Astrocyte of the spinal cord (primary cell): ENCODE data around the gene TMEM178A.
A peak's percentile ranks its signal among the peaks of the same experiment; 100 is the strongest.

Experiments
- DNase-seq: peaks from one replicate; pipeline ENCODE4 v3.0.0; 2011; ENCODE audit warnings: low read depth, low spot score
- H3K4me3 ChIP-seq: 2 replicates; pipeline ENCODE4 v1.5.1; 2011; ENCODE audit warnings: low read depth, mild to moderate bottlenecking, low read length, moderate library complexity
- in situ Hi-C: cut with HindIII; loops from 2 replicates; pipeline ENCODE4 v1.10.0; 2017; ENCODE audit warnings: low sequenced_read_pairs
- TF ChIP-seq, protein P1 (sequence below): IDR thresholded peaks from 2 replicates; pipeline ENCODE4 v1.5.1; 2012; ENCODE audit warnings: low read depth, mild to moderate bottlenecking, low read length, inconsistent platforms

Gene TMEM178A

GRCh38 chr2:39737661-39738060, 71.9 kb downstream of the TMEM178A start:
- peak overlapping the region; percentile 1 for H3K4me3 ChIP-seq
- in situ Hi-C loops = no loop called here
- TF ChIP-seq, protein P1, sequence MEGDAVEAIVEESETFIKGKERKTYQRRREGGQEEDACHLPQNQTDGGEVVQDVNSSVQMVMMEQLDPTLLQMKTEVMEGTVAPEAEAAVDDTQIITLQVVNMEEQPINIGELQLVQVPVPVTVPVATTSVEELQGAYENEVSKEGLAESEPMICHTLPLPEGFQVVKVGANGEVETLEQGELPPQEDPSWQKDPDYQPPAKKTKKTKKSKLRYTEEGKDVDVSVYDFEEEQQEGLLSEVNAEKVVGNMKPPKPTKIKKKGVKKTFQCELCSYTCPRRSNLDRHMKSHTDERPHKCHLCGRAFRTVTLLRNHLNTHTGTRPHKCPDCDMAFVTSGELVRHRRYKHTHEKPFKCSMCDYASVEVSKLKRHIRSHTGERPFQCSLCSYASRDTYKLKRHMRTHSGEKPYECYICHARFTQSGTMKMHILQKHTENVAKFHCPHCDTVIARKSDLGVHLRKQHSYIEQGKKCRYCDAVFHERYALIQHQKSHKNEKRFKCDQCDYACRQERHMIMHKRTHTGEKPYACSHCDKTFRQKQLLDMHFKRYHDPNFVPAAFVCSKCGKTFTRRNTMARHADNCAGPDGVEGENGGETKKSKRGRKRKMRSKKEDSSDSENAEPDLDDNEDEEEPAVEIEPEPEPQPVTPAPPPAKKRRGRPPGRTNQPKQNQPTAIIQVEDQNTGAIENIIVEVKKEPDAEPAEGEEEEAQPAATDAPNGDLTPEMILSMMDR = no peak
- DNase-seq = peak; percentile 88

DNA sequence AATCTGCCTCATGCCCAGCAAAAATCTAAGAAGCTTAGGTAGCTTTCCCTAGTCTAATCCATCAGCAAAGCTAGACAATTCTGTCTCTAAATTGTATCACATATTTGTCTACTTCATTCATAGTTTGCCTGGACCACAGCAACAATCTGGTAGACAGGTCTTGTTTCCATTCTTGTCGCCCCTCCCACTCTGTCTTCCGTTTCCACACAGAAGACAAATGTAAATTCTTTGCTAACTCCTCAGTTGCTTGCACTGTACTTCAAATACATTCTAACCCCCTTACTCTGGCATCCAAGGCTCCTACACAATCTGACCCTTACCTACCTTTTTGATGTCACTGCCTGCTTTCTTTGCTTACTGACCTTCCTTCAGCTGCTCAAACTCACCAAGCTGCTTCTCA, 73.2 kb downstream of the TMEM178A start:
- TF ChIP-seq, protein P1 = no peak
- in situ Hi-C loops = no loop called here
- H3K4me3 ChIP-seq = no peak overlapping the region
- DNase-seq = peak; percentile 42

- in situ Hi-C loops = no loop called here
- no peak for DNase-seq
- TF ChIP-seq, protein P1 = no peak
- H3K4me3 ChIP-seq = no peak overlapping the region
Measured at GRCh38 chr2:39739386-39739785, 73.7 kb downstream of the TMEM178A start.

GRCh38 chr2:39741871-39742270, 76.2 kb downstream of the TMEM178A start:
- no peak overlapping the region for H3K4me3 ChIP-seq
- TF ChIP-seq, protein P1 = no peak
- DNase-seq = no peak
- in situ Hi-C loops = no loop called here

DNA sequence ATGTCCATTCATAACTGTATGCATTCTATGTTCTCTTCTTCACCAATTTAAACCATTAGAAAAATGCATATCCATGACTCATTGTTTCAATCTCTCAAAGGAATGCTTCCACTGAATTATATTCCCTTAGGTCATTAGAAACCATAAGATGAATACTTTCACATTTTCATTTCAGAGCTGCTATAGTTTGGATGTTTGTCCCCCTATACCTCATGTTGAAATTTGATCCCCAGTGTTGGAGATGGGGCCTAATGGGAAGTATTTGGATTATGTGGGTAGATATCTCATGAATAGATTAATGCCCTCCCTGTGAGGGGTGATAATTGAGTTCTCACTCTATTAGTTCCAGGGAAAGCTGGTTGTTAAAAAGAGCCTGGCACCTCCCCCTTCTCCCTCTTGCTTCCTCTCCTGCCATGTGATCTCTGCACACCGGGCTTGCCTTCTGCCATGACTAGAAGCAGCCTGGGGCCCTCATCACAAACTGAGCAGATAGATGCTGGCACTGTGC, 77.6 kb downstream of the TMEM178A start:
- DNase-seq = peak; percentile 53
- H3K4me3 ChIP-seq = no peak overlapping the region
- in situ Hi-C loops = no loop called here
- TF ChIP-seq, protein P1 = no peak

GRCh38 chr2:39755466-39755865, 89.7 kb downstream of the TMEM178A start:
- H3K4me3 ChIP-seq = no peak overlapping the region
- DNase-seq = no peak
- TF ChIP-seq, protein P1 = no peak
- in situ Hi-C loops = no loop called here

DNA sequence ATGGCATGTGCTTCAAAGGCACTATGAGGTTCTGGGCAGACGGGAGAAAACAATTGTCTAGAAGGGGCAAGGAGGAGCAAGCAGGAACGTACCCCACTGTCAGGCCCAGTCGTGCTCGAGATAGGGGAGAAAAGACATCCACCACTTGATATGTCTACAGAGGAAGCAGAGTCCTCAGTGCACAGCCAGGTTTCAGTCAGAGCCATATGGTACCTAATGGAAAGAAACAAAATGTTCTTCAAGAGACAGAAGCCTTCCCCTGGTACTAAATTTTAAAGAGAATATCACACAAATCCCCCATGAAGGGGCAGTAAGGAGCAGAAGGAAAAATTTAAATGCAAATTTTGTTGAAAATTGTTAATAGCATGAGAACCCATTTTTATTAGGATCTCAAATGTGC, 91.4 kb downstream of the TMEM178A start:
- H3K4me3 ChIP-seq = no peak overlapping the region
- DNase-seq = no peak
- in situ Hi-C loops = no loop called here
- TF ChIP-seq, protein P1 = no peak
